Measurements from ENCODE around the gene QSOX2.
A peak's percentile ranks its signal among the peaks of the same experiment; 100 is the strongest.

Gene QSOX2

DNA sequence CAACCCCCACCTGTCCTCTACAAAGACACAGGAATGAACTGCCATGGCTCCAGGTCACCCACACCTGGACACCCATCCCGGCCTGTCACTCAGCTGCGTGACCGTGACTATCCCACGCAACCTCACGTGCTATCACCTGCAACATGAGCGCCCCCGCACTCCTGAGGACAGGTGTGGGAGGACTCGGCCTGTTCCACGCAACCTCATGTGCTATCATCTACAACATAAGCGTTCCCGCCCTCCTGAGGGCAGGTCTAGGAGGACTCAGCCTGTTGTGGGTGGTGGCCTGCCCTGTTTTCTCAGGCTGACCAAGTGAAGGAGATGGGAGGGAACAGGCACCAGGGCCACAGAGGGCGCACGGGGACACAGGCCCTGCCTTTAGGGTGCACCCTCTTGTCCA is 4.1 kb downstream of the QSOX2 start:
- H3K9me2 ChIP-seq (replicated peaks; ENCODE audit: low read depth, low read length): no peaks in the 10 kb centered on the region
- no peak overlapping the region for H2AFZ ChIP-seq (ENCODE audit: low read length)
- H3K27me3 ChIP-seq (ENCODE audit: insufficient read depth, low read length, poor library complexity, severe bottlenecking): no peaks in the 10 kb centered on the region
- H3K4me2 ChIP-seq (ENCODE audit: low read depth, low read length, poor library complexity, severe bottlenecking): peak overlapping the region; percentile 97
- H3K79me2 ChIP-seq (ENCODE audit: insufficient read depth, low read length): peaks cover 86% of the 10 kb centered on the region
- peaks cover 6% of the 10 kb centered on the region; the same call in 1 of the 2 replicates for H3F3A ChIP-seq (ENCODE audit: low read depth)
- peak overlapping the region; percentile 75 for H3K9ac ChIP-seq (ENCODE audit: low read depth, low read length, poor library complexity, severe bottlenecking)
- no peak overlapping the region for H3K4me3 ChIP-seq (ENCODE audit: low read length, poor library complexity, severe bottlenecking)
- TF ChIP-seq CTCF (conservative IDR thresholded peaks at IDR 0.05; ENCODE audit: low read length): no peak
- no peak for TF ChIP-seq EZH2phosphoT487 (IDR thresholded peaks at IDR 0.05; ENCODE audit: borderline replicate concordance)
- no peaks in the 10 kb centered on the region for H3K9me3 ChIP-seq (ENCODE audit: insufficient read depth, low read depth, low read length)
- peaks cover 73% of the 10 kb centered on the region for H3K4me1 ChIP-seq (ENCODE audit: insufficient read depth, low read length, poor library complexity, severe bottlenecking)
- H4K20me1 ChIP-seq (ENCODE audit: insufficient read depth, low read length, poor library complexity, severe bottlenecking): peaks cover 28% of the 10 kb centered on the region
- peaks cover 5% of the 10 kb centered on the region; the same call in 1 of the 2 replicates for H3K36me3 ChIP-seq (ENCODE audit: insufficient read depth, low read length)

GRCh38 chr9:136240941-136241340 is 4.7 kb downstream of the QSOX2 start:
- Histone ChIP-seq H3K79me2 (ENCODE audit: insufficient read depth, low read length) (peaks cover 92% of the 10 kb centered on the region), H3K36me3 (ENCODE audit: insufficient read depth, low read length) (peaks cover 11% of the 10 kb centered on the region; the same call in 1 of the 2 replicates)

GRCh38 chr9:136239983-136240330 is 5.7 kb downstream of the QSOX2 start:
- H3K9ac ChIP-seq (ENCODE audit: low read depth, low read length, poor library complexity, severe bottlenecking): peak overlapping the region; percentile 74
- peaks cover 6% of the 10 kb centered on the region; the same call in 1 of the 2 replicates for H3F3A ChIP-seq (ENCODE audit: low read depth)
- TF ChIP-seq EZH2phosphoT487 (IDR thresholded peaks at IDR 0.05; ENCODE audit: borderline replicate concordance): no peak
- TF ChIP-seq CTCF (conservative IDR thresholded peaks at IDR 0.05; ENCODE audit: low read length): no peak
- peak overlapping the region; percentile 67 for H3K4me2 ChIP-seq (ENCODE audit: low read depth, low read length, poor library complexity, severe bottlenecking)
- H3K79me2 ChIP-seq (ENCODE audit: insufficient read depth, low read length): peaks cover 99% of the 10 kb centered on the region
- no peaks in the 10 kb centered on the region for H3K9me2 ChIP-seq (replicated peaks; ENCODE audit: low read depth, low read length)
- H3K36me3 ChIP-seq (ENCODE audit: insufficient read depth, low read length): peaks cover 21% of the 10 kb centered on the region; the same call in 1 of the 2 replicates
- H3K27me3 ChIP-seq (ENCODE audit: insufficient read depth, low read length, poor library complexity, severe bottlenecking): no peaks in the 10 kb centered on the region
- no peak overlapping the region for H3K4me3 ChIP-seq (ENCODE audit: low read length, poor library complexity, severe bottlenecking)
- no peaks in the 10 kb centered on the region for H3K9me3 ChIP-seq (ENCODE audit: insufficient read depth, low read depth, low read length)
- peaks cover 25% of the 10 kb centered on the region for H4K20me1 ChIP-seq (ENCODE audit: insufficient read depth, low read length, poor library complexity, severe bottlenecking)
- peaks cover 67% of the 10 kb centered on the region for H3K4me1 ChIP-seq (ENCODE audit: insufficient read depth, low read length, poor library complexity, severe bottlenecking)
- no peak overlapping the region for H2AFZ ChIP-seq (ENCODE audit: low read length)

More at GRCh38 chr9:136240941-136241340, 4.7 kb downstream of the QSOX2 start:
- H3K9ac ChIP-seq (ENCODE audit: low read depth, low read length, poor library complexity, severe bottlenecking): no peak overlapping the region
- H3K9me2 ChIP-seq (replicated peaks; ENCODE audit: low read depth, low read length): no peaks in the 10 kb centered on the region
- H3K9me3 ChIP-seq (ENCODE audit: insufficient read depth, low read depth, low read length): no peaks in the 10 kb centered on the region
- H3K27me3 ChIP-seq (ENCODE audit: insufficient read depth, low read length, poor library complexity, severe bottlenecking): no peaks in the 10 kb centered on the region
- no peak overlapping the region for H2AFZ ChIP-seq (ENCODE audit: low read length)
- peaks cover 28% of the 10 kb centered on the region for H4K20me1 ChIP-seq (ENCODE audit: insufficient read depth, low read length, poor library complexity, severe bottlenecking)
- TF ChIP-seq EZH2phosphoT487 (IDR thresholded peaks at IDR 0.05; ENCODE audit: borderline replicate concordance): no peak
- TF ChIP-seq CTCF (conservative IDR thresholded peaks at IDR 0.05; ENCODE audit: low read length): no peak
- peaks cover 70% of the 10 kb centered on the region for H3K4me1 ChIP-seq (ENCODE audit: insufficient read depth, low read length, poor library complexity, severe bottlenecking)
- H3K4me2 ChIP-seq (ENCODE audit: low read depth, low read length, poor library complexity, severe bottlenecking): peak overlapping the region; percentile 97
- no peak overlapping the region for H3K4me3 ChIP-seq (ENCODE audit: low read length, poor library complexity, severe bottlenecking)
- peaks cover 6% of the 10 kb centered on the region; the same call in 1 of the 2 replicates for H3F3A ChIP-seq (ENCODE audit: low read depth)

Data from Loucy (cell line).